ENCODE data around the gene APH1A. TPM values are rescaled to one million over a fixed set of nuclear protein-coding genes. Genes with fewer than 3 reads are reported as not detected.
"Not testable (repeated sequence)": the region's sequence is repeated elsewhere in the genome, so short reads cannot be mapped to it uniquely, and the experiment has no call there.

The APH1A gene
- total RNA-seq, 1 experiment from 2014 or later: 130 TPM

DNA sequence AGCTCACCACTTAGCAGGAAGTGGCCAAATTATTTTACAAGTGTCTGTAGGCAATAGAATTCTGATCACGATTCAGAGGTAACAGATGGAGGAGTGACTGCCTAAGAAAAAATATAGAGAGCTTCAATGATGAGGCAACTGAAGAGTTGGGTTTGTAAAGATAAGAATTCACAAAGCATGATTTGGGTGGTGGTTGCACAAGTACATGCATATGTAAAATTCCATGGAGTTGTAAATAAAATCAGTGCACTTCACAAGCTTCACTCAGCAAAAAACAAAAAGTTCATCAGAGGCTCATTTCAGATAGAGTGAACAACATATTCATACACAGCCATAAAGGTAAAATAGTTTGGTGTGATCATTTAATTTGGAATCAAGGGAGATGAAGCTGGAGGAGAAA, 43.8 kb downstream of the APH1A start:
- peaks cover 17% of the 10 kb centered on the region for H3K79me2 ChIP-seq (ENCODE audit: low read length)

DNA sequence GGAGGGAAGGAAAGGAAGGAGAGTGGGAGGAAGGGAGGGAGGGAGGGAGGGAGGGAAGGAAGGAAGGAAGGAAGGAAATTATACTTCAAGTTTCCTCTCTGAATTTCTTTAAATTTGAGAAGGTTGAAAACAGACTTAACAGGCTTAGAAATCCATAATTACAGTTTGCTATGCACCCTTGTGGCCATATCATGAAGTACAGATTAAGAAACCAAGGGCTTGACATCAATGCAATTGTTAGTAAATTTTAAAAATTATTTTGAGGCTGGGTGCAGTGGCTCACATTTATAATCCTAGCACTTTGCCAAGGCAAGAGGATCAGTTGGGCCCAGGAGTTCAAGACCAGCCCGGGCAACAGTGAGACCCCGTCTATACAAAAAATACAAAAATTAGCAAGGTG, 47.3 kb downstream of the APH1A start:
- no peak overlapping the region for H3K27ac ChIP-seq (ENCODE audit: low read length)
- no peaks in the 10 kb centered on the region for H3K4me1 ChIP-seq (ENCODE audit: low read length)
- peaks cover 6% of the 10 kb centered on the region; the same call in 1 of the 2 replicates for H3K79me2 ChIP-seq (ENCODE audit: low read length)
- H3K36me3 ChIP-seq (ENCODE audit: insufficient read depth, low read length): peaks cover 41% of the 10 kb centered on the region
- no peaks in the 10 kb centered on the region for H3K27me3 ChIP-seq (ENCODE audit: low read length)
- H2AFZ ChIP-seq (ENCODE audit: low read length): no peak overlapping the region
- no peak overlapping the region for H3K4me3 ChIP-seq (ENCODE audit: low read length)
- no peaks in the 10 kb centered on the region for H3K9me3 ChIP-seq (ENCODE audit: low read length)
- H3K9ac ChIP-seq (ENCODE audit: low read length): no peak overlapping the region
- H3K9me2 ChIP-seq (replicated peaks; ENCODE audit: insufficient read depth, low read length): no peaks in the 10 kb centered on the region
- H4K20me1 ChIP-seq (ENCODE audit: insufficient read depth, low read depth, low read length): no peaks in the 10 kb centered on the region
- DNase-seq: peak; percentile 77
- no peak overlapping the region for H3K4me2 ChIP-seq (ENCODE audit: low read depth, low read length, poor library complexity, severe bottlenecking)

More for the DNA sequence above, 43.8 kb downstream of the APH1A start:
- no peak overlapping the region for H3K4me2 ChIP-seq (ENCODE audit: low read depth, low read length, poor library complexity, severe bottlenecking)
- no peaks in the 10 kb centered on the region for H3K9me3 ChIP-seq (ENCODE audit: low read length)
- no peaks in the 10 kb centered on the region for H3K27me3 ChIP-seq (ENCODE audit: low read length)
- H3K36me3 ChIP-seq (ENCODE audit: insufficient read depth, low read length): peaks cover 48% of the 10 kb centered on the region
- DNase-seq: no peak
- H4K20me1 ChIP-seq (ENCODE audit: insufficient read depth, low read depth, low read length): no peaks in the 10 kb centered on the region
- H3K9me2 ChIP-seq (replicated peaks; ENCODE audit: insufficient read depth, low read length): no peaks in the 10 kb centered on the region
- H3K27ac ChIP-seq (ENCODE audit: low read length): no peak overlapping the region
- H3K9ac ChIP-seq (ENCODE audit: low read length): no peak overlapping the region
- H3K4me3 ChIP-seq (ENCODE audit: low read length): no peak overlapping the region
- H3K4me1 ChIP-seq (ENCODE audit: low read length): no peaks in the 10 kb centered on the region
- no peak overlapping the region for H2AFZ ChIP-seq (ENCODE audit: low read length)

- not testable (repeated sequence) for H3K9me3 ChIP-seq (ENCODE audit: low read length); H3K9me2 ChIP-seq (replicated peaks; ENCODE audit: insufficient read depth, low read length); H3K9ac ChIP-seq (ENCODE audit: low read length); DNase-seq; H3K79me2 ChIP-seq (ENCODE audit: low read length); H3K4me2 ChIP-seq (ENCODE audit: low read depth, low read length, poor library complexity, severe bottlenecking); H4K20me1 ChIP-seq (ENCODE audit: insufficient read depth, low read depth, low read length); H3K27ac ChIP-seq (ENCODE audit: low read length); H3K27me3 ChIP-seq (ENCODE audit: low read length); H3K4me3 ChIP-seq (ENCODE audit: low read length); H2AFZ ChIP-seq (ENCODE audit: low read length)
- peaks cover 24% of the 10 kb centered on the region for H3K36me3 ChIP-seq (ENCODE audit: insufficient read depth, low read length)
- H3K4me1 ChIP-seq (ENCODE audit: low read length): peaks cover 13% of the 10 kb centered on the region
Measured at GRCh38 chr1:150215855-150216254, 53.0 kb downstream of the APH1A start.

Small RNAs within 50 kb of the gene (small RNA-seq; reads per million reads assigned to genes)
- 1.4 reads per million, percentile 40 among the genes with 10 or more reads in this experiment for gene RNU2-17P

Other genes starting within 250 kb of the APH1A start
- 24.9 and 39.0 TPM in 2 replicates for gene VPS45, start 201.2 kb downstream of the APH1A start, total RNA-seq (2014; rRNA removed; shearing (Covaris generic); ENCODE audit: low replicate concordance)
- 1.6 and 3.8 TPM in 2 replicates for gene PLEKHO1, start 119.1 kb downstream of the APH1A start, total RNA-seq (2014; rRNA removed; shearing (Covaris generic); ENCODE audit: low replicate concordance)
- 43.2 and 77.4 TPM in 2 replicates for gene ANP32E, start 32.9 kb downstream of the APH1A start, total RNA-seq (2014; rRNA removed; shearing (Covaris generic); ENCODE audit: low replicate concordance)
- gene CA14, start 11.2 kb downstream of the APH1A start, total RNA-seq (2014; rRNA removed; shearing (Covaris generic); ENCODE audit: low replicate concordance): 0.22 and 0.45 TPM in 2 replicates
- gene C1orf54, start 3.8 kb upstream of the APH1A start, total RNA-seq (2014; rRNA removed; shearing (Covaris generic); ENCODE audit: low replicate concordance): 5.1 and 21.2 TPM in 2 replicates
- gene CIART, start 13.5 kb upstream of the APH1A start, total RNA-seq (2014; rRNA removed; shearing (Covaris generic); ENCODE audit: low replicate concordance): 4.1 and 4.9 TPM in 2 replicates
- gene MRPS21, start 24.8 kb upstream of the APH1A start, total RNA-seq (2014; rRNA removed; shearing (Covaris generic); ENCODE audit: low replicate concordance): 71.0 and 75.0 TPM in 2 replicates
- gene PRPF3, start 52.5 kb upstream of the APH1A start, total RNA-seq (2014; rRNA removed; shearing (Covaris generic); ENCODE audit: low replicate concordance): 50.5 and 51.6 TPM in 2 replicates
- gene RPRD2, start 95.1 kb upstream of the APH1A start, total RNA-seq (2014; rRNA removed; shearing (Covaris generic); ENCODE audit: low replicate concordance): 17.9 and 29.9 TPM in 2 replicates
- gene TARS2, start 218.4 kb upstream of the APH1A start, total RNA-seq (2014; rRNA removed; shearing (Covaris generic); ENCODE audit: low replicate concordance): 38.3 and 77.2 TPM in 2 replicates
- 2.2 and 7.2 TPM in 2 replicates for gene ECM1, start 239.1 kb upstream of the APH1A start, total RNA-seq (2014; rRNA removed; shearing (Covaris generic); ENCODE audit: low replicate concordance)
- gene FALEC, start 246.7 kb upstream of the APH1A start, total RNA-seq (2014; rRNA removed; shearing (Covaris generic); ENCODE audit: low replicate concordance): 0.54 TPM in 1 of 2 replicates, not detected in the other